Activated T-cell treated with anti-CD3 and anti-CD28 coated beads for 4 hours (primary cell): ENCODE data around the gene RNF135.
"Not testable (repeated sequence)": the region's sequence is repeated elsewhere in the genome, so short reads cannot be mapped to it uniquely, and the experiment has no call there.

ENCODE experiments used
- DNase-seq: peaks from one replicate; pipeline ENCODE4 v3.0.0-alpha.2; 2020

Gene RNF135

DNA sequence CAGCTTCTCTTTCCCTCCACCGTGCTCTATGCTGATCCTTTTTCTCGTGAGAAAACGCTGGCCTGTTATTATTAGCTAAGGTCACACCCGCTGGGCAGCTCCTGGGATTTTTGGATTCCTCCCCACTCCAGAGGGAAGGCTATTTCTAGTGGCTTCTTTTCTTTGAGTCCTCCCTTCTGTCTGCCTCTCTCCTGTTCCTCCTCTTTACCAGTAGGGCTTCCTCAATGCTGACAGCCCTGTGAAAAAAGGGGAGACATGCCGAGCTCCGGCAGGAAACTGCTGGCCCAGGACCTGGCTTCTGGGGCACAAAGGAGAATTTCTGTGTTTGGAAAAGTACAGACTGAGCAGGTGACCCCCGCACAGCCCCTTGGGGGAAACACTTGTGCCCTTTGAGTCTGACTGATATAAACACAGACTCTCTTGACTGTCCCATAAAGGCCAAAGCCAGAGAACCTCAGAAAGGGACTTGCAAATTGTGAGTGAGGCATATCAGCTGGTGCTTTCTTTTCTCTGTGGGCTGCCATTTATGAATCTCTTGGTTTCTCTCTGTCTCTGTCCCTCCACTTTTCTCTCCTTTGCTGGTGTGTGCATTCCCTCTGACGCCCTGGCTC is 14.0 kb upstream of the RNF135 start:
- no peak for DNase-seq

GRCh38 chr17:30957741-30958140 is 13.1 kb upstream of the RNF135 start:
- DNase-seq: no peak

GRCh38 chr17:30958187-30958586 is 12.7 kb upstream of the RNF135 start:
- no peak for DNase-seq

GRCh38 chr17:30961209-30962188 is 9.3 kb upstream of the RNF135 start:
- no peak for DNase-seq

DNA sequence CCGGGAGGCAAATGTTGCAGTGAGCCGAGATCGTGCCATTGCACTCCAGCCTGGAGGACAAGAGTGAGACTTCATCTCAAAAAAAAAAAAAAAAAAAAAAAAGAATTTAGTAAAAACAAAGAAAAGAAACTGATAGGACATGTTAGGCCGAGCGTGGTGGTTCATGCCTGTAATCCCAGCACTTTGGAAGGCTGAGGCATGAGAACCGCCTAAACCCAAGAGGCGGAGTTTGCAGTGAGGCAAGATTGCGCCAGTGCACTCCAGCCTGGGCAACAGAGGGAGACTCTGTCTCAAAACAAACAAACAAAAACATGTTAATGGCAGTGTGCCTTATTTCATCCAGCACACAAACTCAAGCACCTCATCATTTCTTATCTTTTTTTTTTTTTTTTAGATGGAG is 6.5 kb upstream of the RNF135 start:
- DNase-seq: not testable (repeated sequence)

- no peak for DNase-seq
These were observed 6.0 kb upstream of the RNF135 start for GRCh38 chr17:30964876-30965275.

- no peak for DNase-seq
These were observed 5.2 kb upstream of the RNF135 start for GRCh38 chr17:30965686-30966085.

GRCh38 chr17:30967911-30968310 is 2.9 kb upstream of the RNF135 start:
- DNase-seq: not testable (repeated sequence)

DNA sequence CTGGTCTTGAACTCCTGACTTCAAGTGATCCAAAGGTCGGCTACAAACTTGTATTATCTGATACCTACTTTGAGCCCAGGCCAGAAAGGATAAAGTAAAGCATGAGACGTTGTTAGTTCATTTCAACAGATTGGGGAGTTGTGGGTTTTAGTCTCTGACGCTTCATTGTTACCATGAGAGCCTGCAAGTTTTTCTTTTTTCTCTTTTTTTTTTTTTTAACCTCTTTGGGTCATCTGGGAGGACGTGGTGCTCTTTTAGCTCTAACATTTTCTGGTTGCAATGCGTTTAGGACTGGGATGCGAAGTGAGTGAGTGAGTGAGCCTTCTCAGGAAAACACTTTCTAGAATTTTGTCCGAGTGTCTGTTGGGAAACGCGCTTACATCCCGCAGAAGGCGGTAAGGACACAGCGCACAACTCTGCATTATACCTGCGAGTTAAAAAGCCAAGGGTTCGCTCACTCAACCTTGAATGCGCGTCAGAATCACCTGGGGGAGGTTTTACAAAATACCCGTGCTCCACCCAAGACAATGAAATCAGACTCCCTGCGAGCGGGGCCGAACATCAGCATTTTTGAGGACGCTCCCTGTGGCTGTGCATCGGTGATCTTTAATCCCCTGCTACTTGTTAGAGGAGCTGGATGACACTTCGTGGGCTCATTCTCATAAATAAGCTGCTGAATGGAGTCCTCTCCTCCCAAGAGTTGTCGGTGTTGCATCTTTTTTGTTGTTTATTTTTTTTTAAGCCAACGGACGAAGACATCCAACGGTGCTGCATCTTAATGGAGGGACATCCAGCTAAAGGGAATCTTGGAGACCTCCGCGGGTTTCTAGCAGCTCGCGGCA is 629 bp upstream of the RNF135 start:
- DNase-seq: no peak

- no peak for DNase-seq
These were observed 4.4 kb downstream of the RNF135 start for GRCh38 chr17:30975042-30975820.

GRCh38 chr17:30979919-30980318 is 9.1 kb downstream of the RNF135 start:
- DNase-seq: not testable (repeated sequence)

GRCh38 chr17:30981531-30982519 is 11.0 kb downstream of the RNF135 start:
- no peak for DNase-seq

- no peak for DNase-seq
These were observed 12.0 kb downstream of the RNF135 start for GRCh38 chr17:30982855-30983254.

- no peak for DNase-seq
These were observed 19.6 kb downstream of the RNF135 start for GRCh38 chr17:30990458-30990857.

GRCh38 chr17:30992551-30992950 is 21.7 kb downstream of the RNF135 start:
- DNase-seq: no peak

DNA sequence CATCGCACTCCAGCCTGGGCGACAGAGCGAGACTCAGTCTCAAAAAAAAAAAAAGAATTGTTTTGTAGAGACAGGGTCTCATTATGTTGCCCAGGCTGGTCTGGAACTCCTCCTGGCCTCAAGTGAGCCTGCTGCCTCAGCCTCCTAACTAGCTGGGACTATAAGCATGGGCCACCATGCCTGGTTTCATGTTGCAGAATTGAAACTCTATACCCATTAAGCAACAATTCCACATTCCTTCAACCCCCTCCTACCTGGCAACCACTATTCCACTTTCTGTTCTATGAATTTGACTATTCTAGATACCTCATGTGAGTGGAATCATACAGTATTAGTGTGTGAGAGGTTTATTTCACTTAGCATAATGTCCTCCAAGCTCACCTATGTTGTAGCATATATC is 24.5 kb downstream of the RNF135 start:
- DNase-seq: no peak

- no peak for DNase-seq
These were observed 25.6 kb downstream of the RNF135 start for GRCh38 chr17:30996486-30996885.

DNA sequence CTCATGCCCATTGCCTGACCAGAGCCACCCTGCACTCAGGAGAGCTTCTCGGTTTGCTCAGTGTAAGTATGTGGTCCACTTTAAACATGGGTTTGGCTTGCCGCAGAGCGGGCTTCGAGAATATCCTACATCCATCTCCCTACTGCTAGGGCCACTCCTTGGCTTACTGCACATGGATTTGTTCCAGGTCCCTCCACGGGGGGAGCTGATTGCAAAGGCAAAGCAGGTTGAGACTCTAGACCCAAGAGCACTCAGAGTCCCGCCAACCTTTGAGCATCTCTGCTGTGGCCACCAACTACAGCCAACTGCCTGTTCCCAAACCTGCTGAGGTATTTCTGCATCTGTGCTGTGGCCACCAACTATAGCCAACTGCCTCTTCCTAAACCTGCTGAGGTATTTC is 26.4 kb downstream of the RNF135 start:
- DNase-seq: no peak

DNA sequence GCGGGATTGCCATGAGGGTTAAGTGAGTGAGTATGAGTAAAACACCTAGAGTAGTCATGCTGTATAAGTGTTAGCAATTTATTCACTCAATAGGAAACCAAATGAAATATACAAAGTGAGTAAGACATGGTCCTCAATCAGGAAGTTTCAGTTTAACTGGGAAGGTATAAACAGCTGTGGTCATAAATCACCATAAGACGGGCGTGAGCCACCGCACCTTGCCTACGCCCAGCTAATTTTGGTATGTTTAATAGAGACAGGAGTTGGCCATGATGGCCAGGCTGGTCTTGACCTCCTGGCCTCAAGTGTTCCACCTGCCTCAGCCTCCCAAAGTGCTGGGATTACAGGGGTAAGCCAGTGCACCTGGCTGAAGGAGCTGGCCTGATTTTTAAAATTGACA is 27.0 kb downstream of the RNF135 start:
- no peak for DNase-seq

DNA sequence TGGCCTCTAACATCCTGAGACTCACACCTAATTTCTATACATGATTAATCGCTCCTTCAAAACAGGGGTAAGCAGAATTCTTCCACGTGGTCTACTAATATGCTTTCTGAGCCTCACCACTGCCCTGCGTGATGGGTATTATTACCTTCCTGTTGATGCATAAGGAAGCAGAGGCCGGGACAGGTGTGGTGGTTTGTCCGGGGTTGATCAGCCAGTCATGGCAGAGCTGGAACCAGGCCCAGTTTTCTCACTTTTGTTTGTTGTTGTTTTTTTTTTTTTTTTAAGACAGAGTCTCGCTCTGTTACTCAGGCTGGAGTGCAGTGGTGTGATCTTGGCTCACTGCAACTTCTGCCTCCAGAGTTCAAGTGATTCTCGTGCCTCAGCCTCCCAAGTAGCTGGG is 31.2 kb downstream of the RNF135 start:
- no peak for DNase-seq

DNA sequence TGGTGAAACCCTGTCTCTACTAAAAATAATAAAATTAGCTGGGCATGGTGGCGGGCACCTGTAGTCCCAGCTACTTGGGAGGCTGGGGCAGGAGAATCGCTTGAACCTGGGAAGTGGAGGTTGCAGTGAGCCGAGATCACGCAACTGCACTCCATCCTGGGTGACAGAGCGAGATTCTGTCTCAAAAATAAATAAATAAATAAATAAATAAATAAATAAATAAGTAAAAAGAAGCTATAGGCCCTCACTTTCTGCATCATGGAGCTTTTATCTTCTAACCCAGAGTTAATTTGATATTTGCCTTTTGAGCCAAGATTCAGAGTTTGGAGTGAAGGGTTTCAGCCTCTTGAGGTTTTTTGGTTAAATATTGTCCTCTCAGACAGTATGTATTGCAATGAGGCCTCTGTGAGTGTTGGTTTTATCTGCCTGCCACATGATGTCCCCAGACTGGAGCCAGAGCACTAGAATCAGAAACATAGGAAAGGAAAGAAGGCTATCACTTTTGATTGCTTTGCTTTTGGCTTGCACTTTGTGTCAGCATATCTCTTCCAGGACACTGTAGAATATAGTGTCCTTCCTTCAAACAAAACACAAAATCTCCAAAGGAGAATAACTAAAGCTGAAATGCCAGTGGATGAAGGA is 32.5 kb downstream of the RNF135 start:
- DNase-seq: no peak
